SK-N-MC (cell line): Measurements from ENCODE around the gene FMN2.

Experiments used
- DNase-seq: peaks from one replicate; pipeline ENCODE4 v3.0.0-alpha.2; 2011; ENCODE audit warnings: low read depth, low spot score
- H3K27ac ChIP-seq: fragments of 200-600 bp; sonication (generic); 2 replicates; pipeline ENCODE4 v1.5.1; 2016; ENCODE audit warnings: mixed run types
- H3K36me3 ChIP-seq: fragments of 200-600 bp; sonication (generic); 2 replicates; pipeline ENCODE4 v1.6.1; 2017; ENCODE audit warnings: antibody characterized with exemption, low read length, mixed read lengths; ENCODE audit not compliant: insufficient read depth
- H3K4me3 ChIP-seq: fragments of 200-600 bp; sonication (generic); 2 replicates; pipeline ENCODE4 v1.5.1; 2016
- H3K9ac ChIP-seq: fragments of 200-600 bp; sonication (generic); 2 replicates; pipeline ENCODE4 v1.8.0; 2017; ENCODE audit warnings: mixed run types, mixed read lengths; ENCODE audit not compliant: insufficient read length
- H3K9me3 ChIP-seq: fragments of 200-600 bp; sonication (generic); 2 replicates; pipeline ENCODE4 v1.6.1; 2017; ENCODE audit warnings: low read depth, mild to moderate bottlenecking, antibody characterized with exemption, low read length, moderate library complexity, mixed read lengths
- EZH2 ChIP-seq: fragments of 200-600 bp; sonication (generic); IDR thresholded peaks from one replicate; pipeline ENCODE4 v1.6.1; 2017; ENCODE audit warnings: antibody characterized with exemption
- FOXP2 ChIP-seq: optimal IDR thresholded peaks from 2 replicates; pipeline ENCODE3; 2011; ENCODE audit warnings: mild to moderate bottlenecking, moderate library complexity; ENCODE audit not compliant: insufficient read depth; ENCODE audit errors: extremely low read length, control extremely low read depth
- POLR2AphosphoS5 ChIP-seq: IDR thresholded peaks from 2 replicates; pipeline ENCODE4 v1.6.1; 2012; ENCODE audit warnings: mild to moderate bottlenecking, low read depth, low read length, borderline replicate concordance

FMN2 gene

GRCh38 chr1:240234485-240235210, 143.0 kb downstream of the FMN2 start:
- H3K9me3 ChIP-seq = no peaks in the 10 kb centered on the region
- no peak overlapping the region for H3K27ac ChIP-seq
- TF ChIP-seq POLR2AphosphoS5 (no peak), FOXP2 (no peak), EZH2 (no peak)
- no peak overlapping the region for H3K4me3 ChIP-seq
- H3K9ac ChIP-seq = no peak overlapping the region
- DNase-seq = no peak
- no peaks in the 10 kb centered on the region for H3K36me3 ChIP-seq

GRCh38 chr1:240235521-240236288, 144.0 kb downstream of the FMN2 start:
- no peaks in the 10 kb centered on the region for H3K36me3 ChIP-seq
- no peak for DNase-seq
- no peaks in the 10 kb centered on the region for H3K9me3 ChIP-seq
- H3K27ac ChIP-seq = no peak overlapping the region
- no peak overlapping the region for H3K4me3 ChIP-seq
- H3K9ac ChIP-seq = no peak overlapping the region
- TF ChIP-seq EZH2 (no peak), POLR2AphosphoS5 (no peak), FOXP2 (no peak)

- H3K9me3 ChIP-seq = no peaks in the 10 kb centered on the region
- no peak for DNase-seq
- no peaks in the 10 kb centered on the region for H3K36me3 ChIP-seq
- TF ChIP-seq POLR2AphosphoS5 (no peak), FOXP2 (no peak), EZH2 (no peak)
- H3K4me3 ChIP-seq = no peak overlapping the region
- H3K27ac ChIP-seq = no peak overlapping the region
- no peak overlapping the region for H3K9ac ChIP-seq
These were observed 145.6 kb downstream of the FMN2 start for GRCh38 chr1:240237305-240237721.

- Histone ChIP-seq H3K9me3 (no peaks in the 10 kb centered on the region), H3K9ac (no peak overlapping the region), H3K4me3 (no peak overlapping the region), H3K36me3 (no peaks in the 10 kb centered on the region), H3K27ac (no peak overlapping the region)
- no peak for DNase-seq
- TF ChIP-seq EZH2 (no peak), FOXP2 (no peak), POLR2AphosphoS5 (no peak)
These were observed 147.6 kb downstream of the FMN2 start for GRCh38 chr1:240239309-240239708.

- Histone ChIP-seq H3K36me3 (no peaks in the 10 kb centered on the region), H3K9me3 (no peaks in the 10 kb centered on the region), H3K4me3 (no peak overlapping the region), H3K27ac (no peak overlapping the region), H3K9ac (no peak overlapping the region)
- TF ChIP-seq FOXP2 (no peak), POLR2AphosphoS5 (no peak), EZH2 (no peak)
- DNase-seq = no peak
These were observed 149.6 kb downstream of the FMN2 start for GRCh38 chr1:240241278-240241677.

- DNase-seq = no peak
- Histone ChIP-seq H3K9me3 (no peaks in the 10 kb centered on the region), H3K27ac (no peak overlapping the region), H3K36me3 (no peaks in the 10 kb centered on the region), H3K4me3 (no peak overlapping the region), H3K9ac (no peak overlapping the region)
- TF ChIP-seq POLR2AphosphoS5 = no peak
- TF ChIP-seq FOXP2 = no peak
- TF ChIP-seq EZH2 = no peak
These were observed 151.0 kb downstream of the FMN2 start for GRCh38 chr1:240242601-240243144.

- TF ChIP-seq POLR2AphosphoS5 = no peak
- TF ChIP-seq EZH2 = no peak
- no peak for TF ChIP-seq FOXP2
- no peaks in the 10 kb centered on the region for H3K36me3 ChIP-seq
- no peak for DNase-seq
- H3K4me3 ChIP-seq = no peak overlapping the region
- no peak overlapping the region for H3K27ac ChIP-seq
- no peak overlapping the region for H3K9ac ChIP-seq
- no peaks in the 10 kb centered on the region for H3K9me3 ChIP-seq
These were observed 153.4 kb downstream of the FMN2 start for GRCh38 chr1:240244968-240245628.

- no peak overlapping the region for H3K4me3 ChIP-seq
- TF ChIP-seq POLR2AphosphoS5 (no peak), FOXP2 (no peak), EZH2 (no peak)
- DNase-seq = no peak
- no peaks in the 10 kb centered on the region for H3K36me3 ChIP-seq
- H3K27ac ChIP-seq = no peak overlapping the region
- no peaks in the 10 kb centered on the region for H3K9me3 ChIP-seq
- no peak overlapping the region for H3K9ac ChIP-seq
These were observed 153.9 kb downstream of the FMN2 start for GRCh38 chr1:240245629-240246020.
